GM23338 (cell line): ENCODE data around the gene ARPC1A. TPM values are rescaled to one million over a fixed set of nuclear protein-coding genes. Genes with fewer than 3 reads are reported as not detected.

Experiments
- ATAC-seq: fragments of 200-7000 bp; cut with Tn5 transposase; 3 replicates; pipeline ENCODE4 v1.9.1; 2020
- DNase-seq: peaks from one replicate; pipeline ENCODE4 v3.0.0-alpha.2; 2015; ENCODE audit warnings: low spot score
- H2AFZ ChIP-seq: fragments of 200-600 bp; sonication (generic); 2 replicates; pipeline ENCODE4 v1.8.0; 2016; ENCODE audit warnings: antibody characterized with exemption, mild to moderate bottlenecking, moderate library complexity
- H3F3A ChIP-seq: fragments of 200-600 bp; sonication (generic); replicated peaks from 2 replicates; pipeline ENCODE4 v1.8.0; 2017; ENCODE audit warnings: antibody characterized with exemption, mixed run types, low read depth
- H3K27ac ChIP-seq: fragments of 200-600 bp; sonication (generic); 2 replicates; pipeline ENCODE4 v1.6.1; 2016; ENCODE audit warnings: low read depth
- H3K27me3 ChIP-seq: fragments of 200-600 bp; sonication (generic); 2 replicates; pipeline ENCODE4 v1.8.0; 2016; ENCODE audit warnings: mild to moderate bottlenecking, mixed run types, moderate library complexity; ENCODE audit not compliant: insufficient read depth
- H3K36me3 ChIP-seq: fragments of 200-600 bp; sonication (generic); 2 replicates; pipeline ENCODE4 v1.8.0; 2016; ENCODE audit warnings: mild to moderate bottlenecking; ENCODE audit not compliant: insufficient read depth
- H3K4me1 ChIP-seq: fragments of 200-600 bp; sonication (generic); 2 replicates; pipeline ENCODE4 v1.8.0; 2016; ENCODE audit warnings: mild to moderate bottlenecking, moderate library complexity; ENCODE audit not compliant: insufficient read depth
- H3K4me2 ChIP-seq: fragments of 200-600 bp; sonication (generic); 2 replicates; pipeline ENCODE4 v1.7.1; 2017; ENCODE audit warnings: mixed run types
- H3K4me3 ChIP-seq: fragments of 200-600 bp; sonication (generic); 2 replicates; pipeline ENCODE4 v1.6.1; 2016; ENCODE audit warnings: mixed run types
- H3K79me2 ChIP-seq: fragments of 200-600 bp; sonication (generic); replicated peaks from 2 replicates; pipeline ENCODE4 v1.8.0; 2017; ENCODE audit warnings: mild to moderate bottlenecking; ENCODE audit not compliant: insufficient read depth
- H3K9me2 ChIP-seq: fragments of 200-600 bp; sonication (generic); 2 replicates; pipeline ENCODE4 v1.8.0; 2017; ENCODE audit not compliant: insufficient read depth
- H4K20me1 ChIP-seq: fragments of 200-600 bp; sonication (generic); replicated peaks from 2 replicates; pipeline ENCODE4 v1.8.0; 2017; ENCODE audit warnings: mild to moderate bottlenecking; ENCODE audit not compliant: insufficient read depth
- H3K27ac Mint-ChIP-seq: 2 replicates; pipeline ENCODE4 v1.8.0; 2020; ENCODE audit warnings: inconsistent platforms, mild to moderate bottlenecking, moderate library complexity, mixed read lengths
- H3K27me3 Mint-ChIP-seq: 3 replicates; pipeline ENCODE4 v1.8.0; 2022; ENCODE audit warnings: low read depth, mild to moderate bottlenecking, moderate library complexity, mixed read lengths, inconsistent platforms; ENCODE audit not compliant: insufficient read depth, poor library complexity
- H3K36me3 Mint-ChIP-seq: 3 replicates; pipeline ENCODE4 v1.8.0; 2021; ENCODE audit warnings: low read depth, mild to moderate bottlenecking, inconsistent platforms, moderate library complexity, mixed read lengths
- H3K4me1 Mint-ChIP-seq: 3 replicates; pipeline ENCODE4 v1.8.0; 2020; ENCODE audit warnings: mild to moderate bottlenecking, inconsistent platforms, mixed read lengths
- H3K4me3 Mint-ChIP-seq: 3 replicates; pipeline ENCODE4 v1.8.0; 2021; ENCODE audit warnings: moderate library complexity, mild to moderate bottlenecking, inconsistent platforms, mixed read lengths
- H3K9me3 Mint-ChIP-seq: 3 replicates; pipeline ENCODE4 v1.8.0; 2020; ENCODE audit warnings: moderate library complexity, mild to moderate bottlenecking, inconsistent platforms, mixed read lengths
- CREB1 ChIP-seq: fragments of 250-450 bp; sonication (Bioruptor Pico); IDR thresholded peaks from 2 replicates; pipeline ENCODE4 v1.5.0; 2020; ENCODE audit warnings: low read depth, mild to moderate bottlenecking, moderate library complexity
- ETS1 ChIP-seq: IDR thresholded peaks from 2 replicates; pipeline ENCODE4 v1.6.1; 2016; ENCODE audit warnings: antibody characterized with exemption
- EZH2 ChIP-seq: fragments of 200-600 bp; sonication (generic); IDR thresholded peaks from one replicate; pipeline ENCODE4 v1.8.0; 2017; ENCODE audit warnings: antibody characterized with exemption, mild to moderate bottlenecking, low read depth; ENCODE audit not compliant: unreplicated experiment
- EZH2phosphoT487 ChIP-seq: fragments of 200-600 bp; sonication (generic); IDR thresholded peaks from one replicate; pipeline ENCODE4 v1.8.1; 2018; ENCODE audit warnings: antibody characterized with exemption; ENCODE audit not compliant: unreplicated experiment
- JUNB ChIP-seq: IDR thresholded peaks from one replicate; pipeline ENCODE4 v1.6.1; 2016; ENCODE audit warnings: antibody characterized with exemption; ENCODE audit not compliant: unreplicated experiment
- NANOG ChIP-seq: IDR thresholded peaks from 2 replicates; pipeline ENCODE4 v1.6.1; 2016; ENCODE audit warnings: antibody characterized with exemption, borderline replicate concordance
- POLR2AphosphoS5 ChIP-seq: IDR thresholded peaks from 2 replicates; pipeline ENCODE4 v1.6.1; 2016; ENCODE audit warnings: antibody characterized with exemption, low read depth
- STAT1 ChIP-seq: IDR thresholded peaks from one replicate; pipeline ENCODE4 v1.6.1; 2016; ENCODE audit warnings: antibody characterized with exemption; ENCODE audit not compliant: unreplicated experiment
- ZNF114 ChIP-seq: fragments of 250-450 bp; sonication (Bioruptor Pico); IDR thresholded peaks from 2 replicates; pipeline ENCODE4 v1.5.0; 2020; ENCODE audit warnings: mild to moderate bottlenecking, moderate library complexity
- ZNF331 ChIP-seq: fragments of 250-450 bp; sonication (Bioruptor Pico); IDR thresholded peaks from 2 replicates; pipeline ENCODE4 v1.5.0; 2020; ENCODE audit warnings: low read depth, mild to moderate bottlenecking, moderate library complexity
- polyA plus RNA-seq: library from polyadenylated mRNA; unstranded; fragments of >200 nt; fragmentation: Nextera tagmentation; extraction: Ambion mirVana; gene quantifications from 2 replicates; pipeline ENCODE4 v1.2.1, GENCODE V29; 2016
- total RNA-seq: library from RNA; depleted of rRNA; stranded (reverse); fragments of >200 nt; shearing (Covaris generic); gene quantifications from 2 replicates; pipeline ENCODE4 v1.2.3, GENCODE V29; 2014
- TF ChIP-seq, protein P1 (sequence below): IDR thresholded peaks from one replicate; pipeline ENCODE4 v1.6.1; 2018; ENCODE audit warnings: antibody characterized with exemption; ENCODE audit not compliant: unreplicated experiment
- TF ChIP-seq, protein P2 (sequence below): fragments of 250-450 bp; sonication (Bioruptor Pico); IDR thresholded peaks from 2 replicates; pipeline ENCODE4 v1.5.0; 2020; ENCODE audit warnings: mild to moderate bottlenecking, moderate library complexity
- TF ChIP-seq, protein P3 (sequence below), 2 experiments: fragments of 200-600 bp in 1 of 2; sonication (generic) in 1 of 2; conservative IDR thresholded peaks; 2 replicates each; pipeline versions ENCODE4 v1.5.1 to v1.6.1; 2016 to 2017; ENCODE audit warnings: antibody characterized with exemption in 2 of 2, low read depth in 2 of 2, mild to moderate bottlenecking in 2 of 2, moderate library complexity in 1 of 2

The ARPC1A gene
- total and polyA plus RNA-seq, 2 experiments from 2014 or later: 108 to 210 TPM

DNA sequence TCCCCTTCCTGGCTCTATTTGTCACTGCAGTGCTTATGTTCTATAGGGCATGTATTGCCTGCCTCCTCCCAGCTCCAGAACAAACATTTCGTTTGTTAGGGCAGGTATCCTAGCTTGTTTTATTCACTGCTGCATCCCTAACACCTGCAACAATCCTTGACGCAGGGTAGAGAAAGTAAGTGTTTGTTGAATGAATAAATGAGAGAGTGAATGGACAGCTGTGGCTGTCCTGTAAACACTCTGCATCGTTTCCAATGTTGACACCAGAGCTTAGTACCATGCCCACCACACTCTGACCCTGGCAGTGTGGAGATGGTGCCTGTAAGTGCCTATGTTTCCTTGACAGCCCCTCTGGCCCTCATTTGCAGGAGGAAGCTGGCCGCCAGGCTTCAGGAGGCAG, 32.0 kb upstream of the ARPC1A start:
- TF ChIP-seq, protein P1, sequence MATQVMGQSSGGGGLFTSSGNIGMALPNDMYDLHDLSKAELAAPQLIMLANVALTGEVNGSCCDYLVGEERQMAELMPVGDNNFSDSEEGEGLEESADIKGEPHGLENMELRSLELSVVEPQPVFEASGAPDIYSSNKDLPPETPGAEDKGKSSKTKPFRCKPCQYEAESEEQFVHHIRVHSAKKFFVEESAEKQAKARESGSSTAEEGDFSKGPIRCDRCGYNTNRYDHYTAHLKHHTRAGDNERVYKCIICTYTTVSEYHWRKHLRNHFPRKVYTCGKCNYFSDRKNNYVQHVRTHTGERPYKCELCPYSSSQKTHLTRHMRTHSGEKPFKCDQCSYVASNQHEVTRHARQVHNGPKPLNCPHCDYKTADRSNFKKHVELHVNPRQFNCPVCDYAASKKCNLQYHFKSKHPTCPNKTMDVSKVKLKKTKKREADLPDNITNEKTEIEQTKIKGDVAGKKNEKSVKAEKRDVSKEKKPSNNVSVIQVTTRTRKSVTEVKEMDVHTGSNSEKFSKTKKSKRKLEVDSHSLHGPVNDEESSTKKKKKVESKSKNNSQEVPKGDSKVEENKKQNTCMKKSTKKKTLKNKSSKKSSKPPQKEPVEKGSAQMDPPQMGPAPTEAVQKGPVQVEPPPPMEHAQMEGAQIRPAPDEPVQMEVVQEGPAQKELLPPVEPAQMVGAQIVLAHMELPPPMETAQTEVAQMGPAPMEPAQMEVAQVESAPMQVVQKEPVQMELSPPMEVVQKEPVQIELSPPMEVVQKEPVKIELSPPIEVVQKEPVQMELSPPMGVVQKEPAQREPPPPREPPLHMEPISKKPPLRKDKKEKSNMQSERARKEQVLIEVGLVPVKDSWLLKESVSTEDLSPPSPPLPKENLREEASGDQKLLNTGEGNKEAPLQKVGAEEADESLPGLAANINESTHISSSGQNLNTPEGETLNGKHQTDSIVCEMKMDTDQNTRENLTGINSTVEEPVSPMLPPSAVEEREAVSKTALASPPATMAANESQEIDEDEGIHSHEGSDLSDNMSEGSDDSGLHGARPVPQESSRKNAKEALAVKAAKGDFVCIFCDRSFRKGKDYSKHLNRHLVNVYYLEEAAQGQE: no peak
- no peak for TF ChIP-seq ZNF331
- TF ChIP-seq POLR2AphosphoS5: no peak
- no peak for TF ChIP-seq ETS1
- TF ChIP-seq EZH2phosphoT487: no peak
- TF ChIP-seq ZNF114 (CRISPR knock-in tag): no peak
- no peak for TF ChIP-seq NANOG
- TF ChIP-seq, protein P2, sequence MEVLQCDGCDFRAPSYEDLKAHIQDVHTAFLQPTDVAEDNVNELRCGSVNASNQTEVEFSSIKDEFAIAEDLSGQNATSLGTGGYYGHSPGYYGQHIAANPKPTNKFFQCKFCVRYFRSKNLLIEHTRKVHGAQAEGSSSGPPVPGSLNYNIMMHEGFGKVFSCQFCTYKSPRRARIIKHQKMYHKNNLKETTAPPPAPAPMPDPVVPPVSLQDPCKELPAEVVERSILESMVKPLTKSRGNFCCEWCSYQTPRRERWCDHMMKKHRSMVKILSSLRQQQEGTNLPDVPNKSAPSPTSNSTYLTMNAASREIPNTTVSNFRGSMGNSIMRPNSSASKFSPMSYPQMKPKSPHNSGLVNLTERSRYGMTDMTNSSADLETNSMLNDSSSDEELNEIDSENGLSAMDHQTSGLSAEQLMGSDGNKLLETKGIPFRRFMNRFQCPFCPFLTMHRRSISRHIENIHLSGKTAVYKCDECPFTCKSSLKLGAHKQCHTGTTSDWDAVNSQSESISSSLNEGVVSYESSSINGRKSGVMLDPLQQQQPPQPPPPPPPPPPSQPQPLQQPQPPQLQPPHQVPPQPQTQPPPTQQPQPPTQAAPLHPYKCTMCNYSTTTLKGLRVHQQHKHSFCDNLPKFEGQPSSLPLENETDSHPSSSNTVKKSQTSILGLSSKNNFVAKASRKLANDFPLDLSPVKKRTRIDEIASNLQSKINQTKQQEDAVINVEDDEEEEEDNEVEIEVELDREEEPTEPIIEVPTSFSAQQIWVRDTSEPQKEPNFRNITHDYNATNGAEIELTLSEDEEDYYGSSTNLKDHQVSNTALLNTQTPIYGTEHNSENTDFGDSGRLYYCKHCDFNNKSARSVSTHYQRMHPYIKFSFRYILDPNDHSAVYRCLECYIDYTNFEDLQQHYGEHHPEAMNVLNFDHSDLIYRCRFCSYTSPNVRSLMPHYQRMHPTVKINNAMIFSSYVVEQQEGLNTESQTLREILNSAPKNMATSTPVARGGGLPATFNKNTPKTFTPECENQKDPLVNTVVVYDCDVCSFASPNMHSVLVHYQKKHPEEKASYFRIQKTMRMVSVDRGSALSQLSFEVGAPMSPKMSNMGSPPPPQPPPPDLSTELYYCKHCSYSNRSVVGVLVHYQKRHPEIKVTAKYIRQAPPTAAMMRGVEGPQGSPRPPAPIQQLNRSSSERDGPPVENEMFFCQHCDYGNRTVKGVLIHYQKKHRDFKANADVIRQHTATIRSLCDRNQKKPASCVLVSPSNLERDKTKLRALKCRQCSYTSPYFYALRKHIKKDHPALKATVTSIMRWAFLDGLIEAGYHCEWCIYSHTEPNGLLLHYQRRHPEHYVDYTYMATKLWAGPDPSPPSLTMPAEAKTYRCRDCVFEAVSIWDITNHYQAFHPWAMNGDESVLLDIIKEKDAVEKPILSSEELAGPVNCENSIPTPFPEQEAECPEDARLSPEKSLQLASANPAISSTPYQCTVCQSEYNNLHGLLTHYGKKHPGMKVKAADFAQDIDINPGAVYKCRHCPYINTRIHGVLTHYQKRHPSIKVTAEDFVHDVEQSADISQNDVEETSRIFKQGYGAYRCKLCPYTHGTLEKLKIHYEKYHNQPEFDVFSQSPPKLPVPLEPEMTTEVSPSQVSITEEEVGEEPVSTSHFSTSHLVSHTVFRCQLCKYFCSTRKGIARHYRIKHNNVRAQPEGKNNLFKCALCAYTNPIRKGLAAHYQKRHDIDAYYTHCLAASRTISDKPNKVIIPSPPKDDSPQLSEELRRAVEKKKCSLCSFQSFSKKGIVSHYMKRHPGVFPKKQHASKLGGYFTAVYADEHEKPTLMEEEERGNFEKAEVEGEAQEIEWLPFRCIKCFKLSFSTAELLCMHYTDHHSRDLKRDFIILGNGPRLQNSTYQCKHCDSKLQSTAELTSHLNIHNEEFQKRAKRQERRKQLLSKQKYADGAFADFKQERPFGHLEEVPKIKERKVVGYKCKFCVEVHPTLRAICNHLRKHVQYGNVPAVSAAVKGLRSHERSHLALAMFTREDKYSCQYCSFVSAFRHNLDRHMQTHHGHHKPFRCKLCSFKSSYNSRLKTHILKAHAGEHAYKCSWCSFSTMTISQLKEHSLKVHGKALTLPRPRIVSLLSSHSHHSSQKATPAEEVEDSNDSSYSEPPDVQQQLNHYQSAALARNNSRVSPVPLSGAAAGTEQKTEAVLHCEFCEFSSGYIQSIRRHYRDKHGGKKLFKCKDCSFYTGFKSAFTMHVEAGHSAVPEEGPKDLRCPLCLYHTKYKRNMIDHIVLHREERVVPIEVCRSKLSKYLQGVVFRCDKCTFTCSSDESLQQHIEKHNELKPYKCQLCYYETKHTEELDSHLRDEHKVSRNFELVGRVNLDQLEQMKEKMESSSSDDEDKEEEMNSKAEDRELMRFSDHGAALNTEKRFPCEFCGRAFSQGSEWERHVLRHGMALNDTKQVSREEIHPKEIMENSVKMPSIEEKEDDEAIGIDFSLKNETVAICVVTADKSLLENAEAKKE: no peak
- TF ChIP-seq, protein P3, sequence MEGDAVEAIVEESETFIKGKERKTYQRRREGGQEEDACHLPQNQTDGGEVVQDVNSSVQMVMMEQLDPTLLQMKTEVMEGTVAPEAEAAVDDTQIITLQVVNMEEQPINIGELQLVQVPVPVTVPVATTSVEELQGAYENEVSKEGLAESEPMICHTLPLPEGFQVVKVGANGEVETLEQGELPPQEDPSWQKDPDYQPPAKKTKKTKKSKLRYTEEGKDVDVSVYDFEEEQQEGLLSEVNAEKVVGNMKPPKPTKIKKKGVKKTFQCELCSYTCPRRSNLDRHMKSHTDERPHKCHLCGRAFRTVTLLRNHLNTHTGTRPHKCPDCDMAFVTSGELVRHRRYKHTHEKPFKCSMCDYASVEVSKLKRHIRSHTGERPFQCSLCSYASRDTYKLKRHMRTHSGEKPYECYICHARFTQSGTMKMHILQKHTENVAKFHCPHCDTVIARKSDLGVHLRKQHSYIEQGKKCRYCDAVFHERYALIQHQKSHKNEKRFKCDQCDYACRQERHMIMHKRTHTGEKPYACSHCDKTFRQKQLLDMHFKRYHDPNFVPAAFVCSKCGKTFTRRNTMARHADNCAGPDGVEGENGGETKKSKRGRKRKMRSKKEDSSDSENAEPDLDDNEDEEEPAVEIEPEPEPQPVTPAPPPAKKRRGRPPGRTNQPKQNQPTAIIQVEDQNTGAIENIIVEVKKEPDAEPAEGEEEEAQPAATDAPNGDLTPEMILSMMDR (conservative IDR thresholded peaks at IDR 0.05; ENCODE audit: low read depth in 2 of 2): no peak
- TF ChIP-seq EZH2: no peak
- no peak for TF ChIP-seq STAT1
- TF ChIP-seq CREB1: no peak
- no peak for TF ChIP-seq JUNB
- Histone ChIP-seq H3K36me3 (no peaks in the 10 kb centered on the region), H3K4me2 (no peak overlapping the region), H3K4me3 (no peak overlapping the region), H4K20me1 (no peaks in the 10 kb centered on the region), H3K79me2 (no peaks in the 10 kb centered on the region), H3K9me2 (no peaks in the 10 kb centered on the region), H3K27me3 (no peaks in the 10 kb centered on the region), H3K4me1 (no peaks in the 10 kb centered on the region), H3K27ac (no peak overlapping the region), H3F3A (no peaks in the 10 kb centered on the region), H2AFZ (no peak overlapping the region)
- H3K36me3 Mint-ChIP-seq: no peaks in the 10 kb centered on the region
- no peak overlapping the region for H3K27ac Mint-ChIP-seq
- no peak for ATAC-seq
- H3K4me1 Mint-ChIP-seq: peaks cover 6% of the 10 kb centered on the region; the same call in 2 of the 3 replicates
- H3K27me3 Mint-ChIP-seq: no peaks in the 10 kb centered on the region
- H3K9me3 Mint-ChIP-seq: no peaks in the 10 kb centered on the region; the same call in 2 of the 3 replicates
- DNase-seq: no peak
- no peak overlapping the region for H3K4me3 Mint-ChIP-seq
